GM12872 (cell line): ENCODE measurements around the gene CADPS2.

Source experiments
- TF ChIP-seq, protein P1 (sequence below): IDR thresholded peaks from 3 replicates; pipeline ENCODE4 v1.5.1; 2011; ENCODE audit warnings: low read depth, mild to moderate bottlenecking, low read length, moderate library complexity; ENCODE audit not compliant: insufficient read depth

CADPS2 gene

GRCh38 chr7:122588621-122589020 lies 297.6 kb downstream of the CADPS2 start:
- TF ChIP-seq, protein P1, sequence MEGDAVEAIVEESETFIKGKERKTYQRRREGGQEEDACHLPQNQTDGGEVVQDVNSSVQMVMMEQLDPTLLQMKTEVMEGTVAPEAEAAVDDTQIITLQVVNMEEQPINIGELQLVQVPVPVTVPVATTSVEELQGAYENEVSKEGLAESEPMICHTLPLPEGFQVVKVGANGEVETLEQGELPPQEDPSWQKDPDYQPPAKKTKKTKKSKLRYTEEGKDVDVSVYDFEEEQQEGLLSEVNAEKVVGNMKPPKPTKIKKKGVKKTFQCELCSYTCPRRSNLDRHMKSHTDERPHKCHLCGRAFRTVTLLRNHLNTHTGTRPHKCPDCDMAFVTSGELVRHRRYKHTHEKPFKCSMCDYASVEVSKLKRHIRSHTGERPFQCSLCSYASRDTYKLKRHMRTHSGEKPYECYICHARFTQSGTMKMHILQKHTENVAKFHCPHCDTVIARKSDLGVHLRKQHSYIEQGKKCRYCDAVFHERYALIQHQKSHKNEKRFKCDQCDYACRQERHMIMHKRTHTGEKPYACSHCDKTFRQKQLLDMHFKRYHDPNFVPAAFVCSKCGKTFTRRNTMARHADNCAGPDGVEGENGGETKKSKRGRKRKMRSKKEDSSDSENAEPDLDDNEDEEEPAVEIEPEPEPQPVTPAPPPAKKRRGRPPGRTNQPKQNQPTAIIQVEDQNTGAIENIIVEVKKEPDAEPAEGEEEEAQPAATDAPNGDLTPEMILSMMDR, result no peak

- TF ChIP-seq, protein P1, result no peak
Observed at GRCh38 chr7:122584676-122585251, 301.5 kb downstream of the CADPS2 start.

DNA sequence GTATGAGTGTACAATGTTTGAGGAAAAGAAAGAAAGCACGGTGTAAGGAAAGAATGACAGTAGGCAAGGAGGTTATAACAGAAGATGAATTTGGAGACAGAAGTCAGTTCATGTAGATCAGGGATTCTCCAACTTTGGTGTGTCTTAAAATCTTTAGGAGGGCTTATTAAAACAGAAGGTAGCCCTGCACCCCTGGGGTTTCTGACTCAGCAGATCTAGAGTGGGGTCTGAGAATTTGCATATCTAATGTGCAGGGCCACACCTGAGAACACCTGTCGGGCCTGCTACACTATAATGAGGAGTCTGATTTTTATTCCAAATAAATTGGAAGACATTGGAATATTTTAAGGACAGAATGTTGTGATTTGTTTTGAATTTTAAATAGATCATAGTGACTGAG lies 307.9 kb downstream of the CADPS2 start:
- TF ChIP-seq, protein P1, result no peak

DNA sequence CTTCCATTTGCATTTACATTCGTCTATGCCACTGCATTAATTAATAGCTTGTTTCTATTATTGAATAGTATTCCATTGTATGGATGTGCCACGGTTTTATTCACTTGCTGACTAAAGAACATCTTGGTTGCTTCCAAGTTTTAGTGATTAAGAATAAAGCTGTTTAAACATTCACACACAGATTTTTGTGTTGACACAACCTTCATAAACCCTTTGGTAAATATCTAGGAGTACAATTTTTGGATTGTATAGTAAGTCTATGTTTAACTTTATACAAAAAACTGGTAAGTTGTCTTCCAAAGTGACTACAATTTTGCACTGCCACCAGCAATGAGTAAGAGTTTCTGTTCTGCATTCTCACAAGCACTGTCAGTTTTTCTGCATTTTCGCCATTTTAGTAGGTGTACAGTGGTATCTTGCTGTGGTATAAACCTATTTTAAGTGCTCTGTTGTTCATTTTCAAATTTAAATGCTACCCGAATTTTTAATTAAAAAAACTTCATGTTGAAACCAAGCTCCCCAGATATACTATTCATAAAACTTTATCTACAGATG lies 308.7 kb downstream of the CADPS2 start:
- TF ChIP-seq, protein P1, result no peak

- TF ChIP-seq, protein P1, result no peak
Observed at GRCh38 chr7:122572706-122573105, 313.6 kb downstream of the CADPS2 start.

DNA sequence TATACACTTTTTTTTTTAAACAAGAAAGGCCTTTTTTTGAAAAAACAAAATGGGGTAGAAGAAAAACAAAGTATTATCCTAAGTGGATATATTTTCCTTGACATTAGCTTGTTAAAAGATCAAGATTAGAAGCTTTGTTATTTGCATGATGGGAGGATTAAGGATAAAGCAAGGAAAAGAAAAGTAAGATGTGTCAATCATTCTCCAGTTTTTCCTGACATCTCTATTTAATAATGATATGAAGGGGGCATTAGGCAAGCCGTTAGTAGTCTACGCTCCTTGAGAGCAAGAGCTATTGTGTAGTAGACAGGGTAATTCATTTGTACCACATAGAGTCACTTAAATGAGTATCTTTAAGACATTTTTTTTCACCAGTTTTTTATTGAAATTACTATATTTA lies 324.9 kb downstream of the CADPS2 start:
- TF ChIP-seq, protein P1, result no peak

DNA sequence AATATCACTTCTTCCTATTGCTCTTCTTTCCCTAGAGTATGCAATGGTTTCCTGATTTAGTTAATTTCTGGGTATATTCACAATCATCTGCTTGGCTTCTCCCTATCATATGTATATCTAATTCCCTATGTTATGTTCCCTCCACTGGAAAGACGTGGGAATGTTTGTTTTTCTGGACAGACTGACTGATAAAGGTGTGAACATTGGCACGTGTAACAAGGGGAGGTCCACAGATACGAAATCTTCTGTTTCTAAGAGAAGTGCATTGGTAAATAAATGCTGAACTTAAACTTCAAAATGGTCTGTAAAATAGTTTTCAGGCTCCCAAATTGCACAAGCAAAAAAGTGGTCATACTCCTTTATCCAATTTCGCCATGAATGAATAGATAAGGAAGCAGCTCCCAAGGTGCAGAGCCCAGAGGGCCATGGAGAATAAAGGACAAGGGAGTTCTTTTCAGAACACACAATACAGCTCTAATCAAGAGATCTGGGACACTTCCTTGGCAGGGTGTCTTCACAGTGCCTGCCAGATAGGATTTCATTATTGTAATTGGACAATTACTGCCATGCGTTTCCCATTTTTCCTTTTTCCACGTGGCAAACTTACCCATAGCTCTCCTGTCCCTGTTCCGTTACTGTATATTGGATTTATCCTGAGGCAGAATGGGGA lies 329.3 kb downstream of the CADPS2 start:
- TF ChIP-seq, protein P1, result no peak
